Measurements from ENCODE around the gene PACC1.

DNA sequence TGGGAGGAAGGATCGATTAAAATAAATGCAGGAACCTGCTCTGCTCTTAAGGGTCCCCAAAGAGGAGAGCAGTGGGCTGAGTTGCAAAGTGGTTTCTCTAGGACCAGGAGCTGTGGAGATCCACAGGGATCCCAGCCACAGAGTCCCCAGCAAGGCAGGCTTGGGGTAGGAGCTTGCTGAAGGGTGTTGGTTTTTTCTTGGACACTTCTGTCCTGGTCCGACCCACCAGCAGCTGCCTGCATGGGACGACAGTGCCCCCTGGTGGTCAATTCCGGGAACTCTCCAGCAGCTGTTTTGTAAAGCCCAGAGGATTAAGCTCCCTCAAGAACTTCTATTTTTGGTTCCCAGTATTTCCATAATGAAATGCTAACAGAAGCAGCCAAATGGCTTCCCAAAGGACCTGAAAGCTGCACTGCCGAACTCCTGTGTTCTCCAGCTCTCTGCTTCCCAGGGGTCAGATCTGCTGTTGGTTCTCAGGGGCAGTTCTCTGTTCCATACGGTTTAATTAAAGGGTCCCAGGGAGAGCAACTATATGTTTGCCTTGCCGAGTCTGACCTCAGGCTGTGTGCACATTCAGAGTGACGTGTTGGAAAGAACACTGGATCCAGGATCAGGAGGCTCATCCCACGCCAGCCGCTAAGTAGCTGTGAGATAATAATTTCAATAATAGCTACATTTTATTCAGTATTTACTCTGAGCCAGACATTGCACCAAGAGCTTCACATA, 41.3 kb upstream of the PACC1 start:
- TF ChIP-seq, protein P1, sequence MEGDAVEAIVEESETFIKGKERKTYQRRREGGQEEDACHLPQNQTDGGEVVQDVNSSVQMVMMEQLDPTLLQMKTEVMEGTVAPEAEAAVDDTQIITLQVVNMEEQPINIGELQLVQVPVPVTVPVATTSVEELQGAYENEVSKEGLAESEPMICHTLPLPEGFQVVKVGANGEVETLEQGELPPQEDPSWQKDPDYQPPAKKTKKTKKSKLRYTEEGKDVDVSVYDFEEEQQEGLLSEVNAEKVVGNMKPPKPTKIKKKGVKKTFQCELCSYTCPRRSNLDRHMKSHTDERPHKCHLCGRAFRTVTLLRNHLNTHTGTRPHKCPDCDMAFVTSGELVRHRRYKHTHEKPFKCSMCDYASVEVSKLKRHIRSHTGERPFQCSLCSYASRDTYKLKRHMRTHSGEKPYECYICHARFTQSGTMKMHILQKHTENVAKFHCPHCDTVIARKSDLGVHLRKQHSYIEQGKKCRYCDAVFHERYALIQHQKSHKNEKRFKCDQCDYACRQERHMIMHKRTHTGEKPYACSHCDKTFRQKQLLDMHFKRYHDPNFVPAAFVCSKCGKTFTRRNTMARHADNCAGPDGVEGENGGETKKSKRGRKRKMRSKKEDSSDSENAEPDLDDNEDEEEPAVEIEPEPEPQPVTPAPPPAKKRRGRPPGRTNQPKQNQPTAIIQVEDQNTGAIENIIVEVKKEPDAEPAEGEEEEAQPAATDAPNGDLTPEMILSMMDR (IDR thresholded peaks at IDR 0.05) = peak in 3 of 4 experiments; percentile 98 to 99 (median 99)
- TF ChIP-seq POLR2A (IDR thresholded peaks at IDR 0.05) (no peak), POLR2AphosphoS5 (IDR thresholded peaks at IDR 0.05) (no peak), EP300 (IDR thresholded peaks at IDR 0.05) (no peak)
